OCI-LY7 (cell line): ENCODE measurements around the gene COMMD1. TPM values are rescaled to one million over a fixed set of nuclear protein-coding genes. Genes with fewer than 3 reads are reported as not detected.
"Not testable (repeated sequence)": the region's sequence is repeated elsewhere in the genome, so short reads cannot be mapped to it uniquely, and the experiment has no call there.

Experiments
- BruUV-seq: library from RNA; stranded (reverse); fragments of 400-500 nt; replicated peaks from 2 replicates; lab custom pipeline; 2021; lab: Mats Ljungman, UMichigan
- CTCF ChIA-PET: fragments of 300-600 bp; sonication (Branson Sonifier 250); formaldehyde crosslinking; loops from one replicate; lab custom pipeline; 2022; ENCODE audit warnings: antibody characterized with exemption; ENCODE audit not compliant: unreplicated experiment; lab: Charles Lee
- POLR2A ChIA-PET: fragments of 300-600 bp; sonication (Branson Sonifier 250); formaldehyde crosslinking; loops from one replicate; lab custom pipeline; 2022; ENCODE audit warnings: antibody characterized with exemption; lab: Charles Lee
- DNase-seq: peaks from one replicate; pipeline ENCODE4 v3.0.0-alpha.2; 2015; ENCODE audit warnings: low spot score
- H2AFZ ChIP-seq: fragments of 200-600 bp; sonication (generic), shearing (Covaris generic); 2 replicates; pipeline ENCODE4 v1.6.1; 2014; ENCODE audit warnings: mild to moderate bottlenecking, antibody characterized with exemption, low read length, moderate library complexity
- H3K27ac ChIP-seq: fragments of 200-600 bp; sonication (generic); 2 replicates; pipeline ENCODE4 v1.5.1; 2014; ENCODE audit warnings: mixed run types, low read depth, mild to moderate bottlenecking, moderate library complexity, low read length, inconsistent platforms; ENCODE audit not compliant: poor library complexity, severe bottlenecking
- H3K36me3 ChIP-seq: fragments of 200-600 bp; sonication (generic); 2 replicates; pipeline ENCODE4 v1.6.1; 2014; ENCODE audit warnings: mild to moderate bottlenecking, antibody characterized with exemption, low read length, moderate library complexity, mixed read lengths; ENCODE audit not compliant: insufficient read depth
- H3K4me1 ChIP-seq: fragments of 200-600 bp; sonication (generic); 2 replicates; pipeline ENCODE4 v1.5.1; 2014; ENCODE audit warnings: mild to moderate bottlenecking, low read length; ENCODE audit not compliant: insufficient read depth, poor library complexity, severe bottlenecking
- H3K4me2 ChIP-seq: fragments of 200-600 bp; sonication (generic); 2 replicates; pipeline ENCODE4 v1.6.1; 2014; ENCODE audit warnings: mild to moderate bottlenecking, low read length
- H3K4me3 ChIP-seq: fragments of 200-600 bp; sonication (generic); 2 replicates; pipeline ENCODE4 v1.5.1; 2014; ENCODE audit warnings: mild to moderate bottlenecking, low read depth, low read length; ENCODE audit not compliant: poor library complexity, severe bottlenecking
- H3K79me2 ChIP-seq: fragments of 200-600 bp; sonication (generic); 2 replicates; pipeline ENCODE4 v1.6.1; 2016; ENCODE audit warnings: low read depth, mild to moderate bottlenecking, low read length, moderate library complexity, mixed read lengths; ENCODE audit not compliant: insufficient read depth
- H3K9me2 ChIP-seq: fragments of 200-600 bp; sonication (generic); 2 replicates; pipeline ENCODE4 v1.6.1; 2016; ENCODE audit warnings: mild to moderate bottlenecking, low read length, mixed read lengths; ENCODE audit not compliant: insufficient read depth
- H3K9me3 ChIP-seq: fragments of 200-600 bp; sonication (generic); 2 replicates; pipeline ENCODE4 v1.6.1; 2014; ENCODE audit warnings: mild to moderate bottlenecking, mixed run types, low read length, mixed read lengths
- H4K20me1 ChIP-seq: fragments of 200-600 bp; sonication (generic); 2 replicates; pipeline ENCODE4 v1.6.1; 2014; ENCODE audit warnings: mild to moderate bottlenecking, antibody characterized with exemption, low read length, moderate library complexity, mixed read lengths; ENCODE audit not compliant: insufficient read depth
- EZH2phosphoT487 ChIP-seq: fragments of 200-600 bp; sonication (generic); IDR thresholded peaks from 2 replicates; pipeline ENCODE4 v1.6.1; 2018; ENCODE audit warnings: low read depth, borderline replicate concordance, mild to moderate bottlenecking, mixed run types, antibody characterized with exemption, low read length, moderate library complexity, mixed read lengths
- intact Hi-C: fragments of 100-400 bp; cut with micrococcal nuclease; formaldehyde crosslinking; loops from one replicate; pipeline ENCODE4 v1.10.0; 2022; ENCODE audit not compliant: unreplicated experiment
- total RNA-seq, 2 experiments: library from RNA; depleted of rRNA in 1 of 2; stranded (reverse); fragments of >200 nt in 1 of 2; shearing (Covaris generic) in 1 of 2; gene quantifications; 2 replicates each; pipeline ENCODE4 v1.2.3, GENCODE V29; 2014 to 2022
- TF ChIP-seq, protein P1 (sequence below): fragments of 200-600 bp; sonication (generic); conservative IDR thresholded peaks from 2 replicates; pipeline ENCODE4 v1.5.1; 2014; ENCODE audit warnings: mild to moderate bottlenecking, antibody characterized with exemption, low read length, moderate library complexity, mixed read lengths

The COMMD1 gene
- total RNA-seq, 2 experiments from 2014 or later, result 22.0 to 22.1 TPM

DNA sequence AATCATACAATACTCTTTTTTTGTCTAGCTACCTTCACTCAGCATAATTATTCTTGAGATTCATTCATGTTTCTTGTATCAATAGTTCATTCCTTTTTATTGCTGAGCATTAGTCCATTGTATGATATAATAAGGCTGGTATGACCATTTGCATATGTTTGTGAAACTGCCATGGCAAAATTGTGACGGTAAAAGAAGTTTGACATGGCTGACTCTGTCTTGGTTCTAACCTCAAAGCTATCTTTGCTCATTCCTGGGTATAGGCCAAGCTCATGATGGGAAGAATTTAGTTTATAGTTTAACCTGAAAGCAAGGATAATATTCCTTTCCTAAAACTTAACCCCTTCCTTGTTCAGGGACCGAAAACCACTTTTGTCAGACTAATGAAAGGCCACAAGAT lies 46.4 kb downstream of the COMMD1 start:
- no peak for DNase-seq
- Histone ChIP-seq H3K79me2 (no peaks in the 10 kb centered on the region), H3K9me3 (peaks cover 12% of the 10 kb centered on the region; the same call in 1 of the 2 replicates), H4K20me1 (no peaks in the 10 kb centered on the region), H3K4me1 (no peaks in the 10 kb centered on the region), H2AFZ (no peak overlapping the region), H3K27ac (no peak overlapping the region), H3K36me3 (no peaks in the 10 kb centered on the region), H3K4me2 (no peak overlapping the region), H3K4me3 (no peak overlapping the region), H3K9me2 (no peaks in the 10 kb centered on the region)
- CTCF ChIA-PET, result no interaction called here
- no peak for TF ChIP-seq EZH2phosphoT487
- POLR2A ChIA-PET, result no interaction called here
- BruUV-seq, result no TSS peak
- intact Hi-C loops, result no loop called here

DNA sequence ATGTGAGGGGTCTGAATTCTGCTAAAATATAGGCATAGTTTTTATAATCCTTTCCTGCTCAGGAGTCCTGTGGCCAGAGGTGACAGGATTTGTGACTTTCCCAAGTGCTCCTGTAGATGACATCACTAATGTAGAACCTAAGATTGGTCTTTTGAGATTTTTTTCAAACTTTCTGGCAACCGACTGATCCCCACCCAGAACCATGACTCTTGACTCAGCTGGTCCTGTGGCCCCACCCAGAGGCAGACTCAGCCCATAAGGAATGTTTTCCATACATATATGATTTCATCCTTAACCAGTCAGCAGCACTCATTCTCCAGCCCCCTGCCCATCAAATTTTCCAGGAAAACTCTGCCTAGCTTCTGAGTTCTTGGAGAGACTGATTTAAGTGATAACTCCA lies 46.8 kb downstream of the COMMD1 start:
- Histone ChIP-seq H4K20me1 (no peaks in the 10 kb centered on the region), H3K9me2 (no peaks in the 10 kb centered on the region), H3K27ac (no peak overlapping the region), H3K36me3 (no peaks in the 10 kb centered on the region), H3K79me2 (no peaks in the 10 kb centered on the region), H3K4me2 (no peak overlapping the region), H3K9me3 (peaks cover 12% of the 10 kb centered on the region; the same call in 1 of the 2 replicates), H2AFZ (no peak overlapping the region), H3K4me3 (no peak overlapping the region), H3K4me1 (no peaks in the 10 kb centered on the region)
- DNase-seq, result no peak
- ChIA-PET POLR2A (no interaction called here), CTCF (no interaction called here)
- TF ChIP-seq EZH2phosphoT487, result no peak
- TF ChIP-seq, protein P1, sequence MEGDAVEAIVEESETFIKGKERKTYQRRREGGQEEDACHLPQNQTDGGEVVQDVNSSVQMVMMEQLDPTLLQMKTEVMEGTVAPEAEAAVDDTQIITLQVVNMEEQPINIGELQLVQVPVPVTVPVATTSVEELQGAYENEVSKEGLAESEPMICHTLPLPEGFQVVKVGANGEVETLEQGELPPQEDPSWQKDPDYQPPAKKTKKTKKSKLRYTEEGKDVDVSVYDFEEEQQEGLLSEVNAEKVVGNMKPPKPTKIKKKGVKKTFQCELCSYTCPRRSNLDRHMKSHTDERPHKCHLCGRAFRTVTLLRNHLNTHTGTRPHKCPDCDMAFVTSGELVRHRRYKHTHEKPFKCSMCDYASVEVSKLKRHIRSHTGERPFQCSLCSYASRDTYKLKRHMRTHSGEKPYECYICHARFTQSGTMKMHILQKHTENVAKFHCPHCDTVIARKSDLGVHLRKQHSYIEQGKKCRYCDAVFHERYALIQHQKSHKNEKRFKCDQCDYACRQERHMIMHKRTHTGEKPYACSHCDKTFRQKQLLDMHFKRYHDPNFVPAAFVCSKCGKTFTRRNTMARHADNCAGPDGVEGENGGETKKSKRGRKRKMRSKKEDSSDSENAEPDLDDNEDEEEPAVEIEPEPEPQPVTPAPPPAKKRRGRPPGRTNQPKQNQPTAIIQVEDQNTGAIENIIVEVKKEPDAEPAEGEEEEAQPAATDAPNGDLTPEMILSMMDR, result no peak
- BruUV-seq, result no TSS peak
- intact Hi-C loops, result no loop called here

DNA sequence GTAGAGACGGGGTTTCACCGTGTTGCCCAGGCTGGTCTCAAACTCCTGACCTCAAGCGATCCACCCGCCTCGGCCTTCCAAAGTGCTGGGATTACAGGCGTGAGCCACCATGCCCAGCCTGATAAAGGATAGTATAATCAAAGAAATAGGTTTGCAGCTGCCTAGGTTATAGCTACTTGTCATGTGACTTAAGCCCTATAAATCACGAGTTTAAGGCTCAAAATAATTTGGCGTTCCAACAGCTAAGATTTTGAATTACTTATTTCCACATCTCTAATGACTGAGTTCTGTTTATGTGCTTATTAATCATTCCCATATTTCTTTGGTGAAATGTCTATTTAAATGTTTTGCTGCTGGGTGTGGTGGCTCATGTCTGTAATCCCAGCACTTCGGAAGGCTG lies 49.4 kb downstream of the COMMD1 start:
- H3K27ac ChIP-seq, CTCF ChIA-PET: not testable (repeated sequence)

More for the DNA sequence above, 49.4 kb downstream of the COMMD1 start:
- H3K9me3 ChIP-seq, result peaks cover 12% of the 10 kb centered on the region; the same call in 1 of the 2 replicates
- H3K4me2 ChIP-seq, H4K20me1 ChIP-seq, H3K36me3 ChIP-seq, BruUV-seq, DNase-seq, H3K9me2 ChIP-seq, H3K79me2 ChIP-seq, H3K4me3 ChIP-seq, intact Hi-C loops, H3K4me1 ChIP-seq, H2AFZ ChIP-seq: not testable (repeated sequence)
- POLR2A ChIA-PET, result interaction anchor here (1.3 to 1.5 kb wide), 2 partner anchors 11 to 14 kb away, joined by 3 to 5 read pairs; no protein-coding TSS in a partner anchor
